Measurements from ENCODE around the gene OR8B12.

The OR8B12 gene

DNA sequence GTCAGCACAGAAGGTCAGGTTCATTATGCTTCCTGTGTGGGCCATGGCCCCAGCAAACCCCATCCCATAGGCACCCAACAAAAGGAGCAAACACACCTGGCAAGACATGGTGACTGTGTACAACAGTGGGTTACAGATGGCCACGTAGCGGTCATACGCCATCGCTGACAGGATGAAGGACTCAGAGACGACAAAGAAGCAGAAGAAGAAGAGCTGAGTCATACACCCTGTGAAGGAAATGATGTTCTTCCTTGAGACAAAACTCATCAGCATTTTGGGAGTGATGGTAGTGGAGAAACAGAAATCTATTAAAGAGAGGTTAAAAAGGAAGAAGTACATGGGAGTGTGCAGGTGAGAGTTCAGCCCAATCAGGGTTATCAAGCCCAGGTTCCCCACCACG lies 309 bp downstream of the OR8B12 start:
- H3K9ac ChIP-seq (ENCODE audit: low read length), result no peak overlapping the region
- H3K4me3 ChIP-seq (ENCODE audit: insufficient read depth, low read length, poor library complexity, severe bottlenecking), result no peak overlapping the region
- H3K9me3 ChIP-seq (ENCODE audit: insufficient read depth, low read length), result no peaks in the 10 kb centered on the region
- H3K9me2 ChIP-seq (replicated peaks; ENCODE audit: insufficient read depth, low read length), result no peaks in the 10 kb centered on the region
- H3K27me3 ChIP-seq (ENCODE audit: low read length), result no peaks in the 10 kb centered on the region
- no peaks in the 10 kb centered on the region for H3K79me2 ChIP-seq (ENCODE audit: insufficient read depth, low read length)
- no peak overlapping the region for H2AFZ ChIP-seq (ENCODE audit: low read depth, low read length, severe bottlenecking)
- H3K36me3 ChIP-seq (ENCODE audit: low read length), result no peaks in the 10 kb centered on the region
- no peak overlapping the region for H3K4me2 ChIP-seq (ENCODE audit: low read depth, low read length, poor library complexity, severe bottlenecking)
- H3K27ac ChIP-seq (ENCODE audit: low read depth, low read length), result no peak overlapping the region
- H3F3A ChIP-seq (ENCODE audit: insufficient read depth), result no peaks in the 10 kb centered on the region
- no peaks in the 10 kb centered on the region for H4K20me1 ChIP-seq (ENCODE audit: low read depth, low read length)
- TF ChIP-seq, protein P1, sequence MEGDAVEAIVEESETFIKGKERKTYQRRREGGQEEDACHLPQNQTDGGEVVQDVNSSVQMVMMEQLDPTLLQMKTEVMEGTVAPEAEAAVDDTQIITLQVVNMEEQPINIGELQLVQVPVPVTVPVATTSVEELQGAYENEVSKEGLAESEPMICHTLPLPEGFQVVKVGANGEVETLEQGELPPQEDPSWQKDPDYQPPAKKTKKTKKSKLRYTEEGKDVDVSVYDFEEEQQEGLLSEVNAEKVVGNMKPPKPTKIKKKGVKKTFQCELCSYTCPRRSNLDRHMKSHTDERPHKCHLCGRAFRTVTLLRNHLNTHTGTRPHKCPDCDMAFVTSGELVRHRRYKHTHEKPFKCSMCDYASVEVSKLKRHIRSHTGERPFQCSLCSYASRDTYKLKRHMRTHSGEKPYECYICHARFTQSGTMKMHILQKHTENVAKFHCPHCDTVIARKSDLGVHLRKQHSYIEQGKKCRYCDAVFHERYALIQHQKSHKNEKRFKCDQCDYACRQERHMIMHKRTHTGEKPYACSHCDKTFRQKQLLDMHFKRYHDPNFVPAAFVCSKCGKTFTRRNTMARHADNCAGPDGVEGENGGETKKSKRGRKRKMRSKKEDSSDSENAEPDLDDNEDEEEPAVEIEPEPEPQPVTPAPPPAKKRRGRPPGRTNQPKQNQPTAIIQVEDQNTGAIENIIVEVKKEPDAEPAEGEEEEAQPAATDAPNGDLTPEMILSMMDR (IDR thresholded peaks at IDR 0.05; ENCODE audit: insufficient read depth, low read length, poor library complexity, severe bottlenecking), result no peak
- TF ChIP-seq EZH2phosphoT487 (conservative IDR thresholded peaks at IDR 0.05; ENCODE audit: low read length), result no peak

DNA sequence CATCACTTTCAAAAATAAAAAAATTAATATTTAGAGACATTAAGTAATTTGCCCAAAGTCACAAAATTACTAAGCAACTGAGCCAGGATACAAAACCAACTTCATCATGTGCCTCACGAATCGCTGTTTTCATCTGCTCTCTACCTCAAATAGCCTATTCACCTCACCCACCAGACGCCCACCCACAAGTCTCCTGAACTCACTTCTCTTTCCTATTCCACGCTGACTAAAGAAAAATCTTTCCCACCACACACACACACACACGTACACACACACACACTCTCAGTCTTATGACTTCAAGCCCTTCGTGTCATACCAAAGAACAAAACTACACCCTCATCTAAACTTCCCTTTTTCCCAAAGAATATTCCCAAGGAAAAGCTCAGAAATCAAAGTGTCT lies 2.2 kb downstream of the OR8B12 start:
- no peak overlapping the region for H3K27ac ChIP-seq (ENCODE audit: low read depth, low read length)
- H3K9me2 ChIP-seq (replicated peaks; ENCODE audit: insufficient read depth, low read length), result no peaks in the 10 kb centered on the region
- no peak overlapping the region for H2AFZ ChIP-seq (ENCODE audit: low read depth, low read length, severe bottlenecking)
- TF ChIP-seq, protein P1 (IDR thresholded peaks at IDR 0.05; ENCODE audit: insufficient read depth, low read length, poor library complexity, severe bottlenecking), result no peak
- no peak for TF ChIP-seq EZH2phosphoT487 (conservative IDR thresholded peaks at IDR 0.05; ENCODE audit: low read length)
- no peak overlapping the region for H3K4me2 ChIP-seq (ENCODE audit: low read depth, low read length, poor library complexity, severe bottlenecking)
- no peak overlapping the region for H3K9ac ChIP-seq (ENCODE audit: low read length)
- no peaks in the 10 kb centered on the region for H3K79me2 ChIP-seq (ENCODE audit: insufficient read depth, low read length)
- H3K4me3 ChIP-seq (ENCODE audit: insufficient read depth, low read length, poor library complexity, severe bottlenecking), result no peak overlapping the region
- H4K20me1 ChIP-seq (ENCODE audit: low read depth, low read length), result no peaks in the 10 kb centered on the region
- no peaks in the 10 kb centered on the region for H3K36me3 ChIP-seq (ENCODE audit: low read length)
- no peaks in the 10 kb centered on the region for H3K9me3 ChIP-seq (ENCODE audit: insufficient read depth, low read length)
- no peaks in the 10 kb centered on the region for H3F3A ChIP-seq (ENCODE audit: insufficient read depth)
- H3K27me3 ChIP-seq (ENCODE audit: low read length), result no peaks in the 10 kb centered on the region

DNA sequence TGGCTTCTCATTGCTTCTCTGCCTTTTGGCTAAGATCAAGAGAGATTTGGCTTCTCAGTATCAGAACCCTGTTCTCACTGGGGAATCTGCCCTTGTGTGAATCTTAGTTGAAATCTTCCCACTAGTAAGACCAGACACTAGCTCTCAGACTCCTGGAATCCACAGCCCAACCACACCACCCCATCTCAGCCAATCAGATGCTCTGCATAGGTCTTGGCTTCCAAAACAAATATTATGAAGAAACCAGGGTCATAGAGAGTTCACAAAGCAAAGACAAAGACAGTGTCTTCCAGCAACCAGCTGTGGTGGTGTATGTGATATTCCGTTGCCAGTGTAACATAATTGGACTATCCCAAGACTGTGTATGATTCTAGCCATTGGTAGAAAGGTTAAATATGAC lies 5.4 kb downstream of the OR8B12 start:
- no peaks in the 10 kb centered on the region for H3K9me2 ChIP-seq (replicated peaks; ENCODE audit: insufficient read depth, low read length)
- no peaks in the 10 kb centered on the region for H3K79me2 ChIP-seq (ENCODE audit: insufficient read depth, low read length)
- no peaks in the 10 kb centered on the region for H3K27me3 ChIP-seq (ENCODE audit: low read length)
- H4K20me1 ChIP-seq (ENCODE audit: low read depth, low read length), result no peaks in the 10 kb centered on the region
- no peak overlapping the region for H3K4me3 ChIP-seq (ENCODE audit: insufficient read depth, low read length, poor library complexity, severe bottlenecking)
- no peak overlapping the region for H3K9ac ChIP-seq (ENCODE audit: low read length)
- H3K4me2 ChIP-seq (ENCODE audit: low read depth, low read length, poor library complexity, severe bottlenecking), result no peak overlapping the region
- no peak overlapping the region for H2AFZ ChIP-seq (ENCODE audit: low read depth, low read length, severe bottlenecking)
- no peaks in the 10 kb centered on the region for H3K36me3 ChIP-seq (ENCODE audit: low read length)
- TF ChIP-seq, protein P1 (IDR thresholded peaks at IDR 0.05; ENCODE audit: insufficient read depth, low read length, poor library complexity, severe bottlenecking), result no peak
- TF ChIP-seq EZH2phosphoT487 (conservative IDR thresholded peaks at IDR 0.05; ENCODE audit: low read length), result no peak
- no peaks in the 10 kb centered on the region for H3K9me3 ChIP-seq (ENCODE audit: insufficient read depth, low read length)
- no peak overlapping the region for H3K27ac ChIP-seq (ENCODE audit: low read depth, low read length)
- H3F3A ChIP-seq (ENCODE audit: insufficient read depth), result no peaks in the 10 kb centered on the region

All from SU-DHL-6 (cell line).